Activated naive CD8-positive, alpha-beta T cell treated with anti-CD3 and anti-CD28 coated beads, Interleukin-2, amount 50 U/mL, for 24 hours (primary cell): ENCODE measurements around the gene PIAS4.
A peak's percentile ranks its signal among the peaks of the same experiment; 100 is the strongest.

Source experiments
- ATAC-seq: fragments of 150-1000 bp; cut with Tn5 transposase; one replicate; pipeline ENCODE4 v1.10.0; 2021
- DNase-seq: peaks from one replicate; pipeline ENCODE4 v3.0.0; 2021
- H3K27ac Mint-ChIP-seq: one replicate; pipeline ENCODE4 v1.8.0; 2021; ENCODE audit warnings: mild to moderate bottlenecking, mixed read lengths
- H3K27me3 Mint-ChIP-seq: one replicate; pipeline ENCODE4 v1.8.0; 2021; ENCODE audit warnings: mixed read lengths
- H3K36me3 Mint-ChIP-seq: one replicate; pipeline ENCODE4 v1.8.0; 2021; ENCODE audit warnings: low read depth, mixed read lengths
- H3K4me1 Mint-ChIP-seq: one replicate; pipeline ENCODE4 v1.8.0; 2021; ENCODE audit warnings: mixed read lengths
- H3K4me3 Mint-ChIP-seq: one replicate; pipeline ENCODE4 v1.8.0; 2021; ENCODE audit warnings: mild to moderate bottlenecking, moderate library complexity, mixed read lengths
- H3K9me3 Mint-ChIP-seq: one replicate; pipeline ENCODE4 v1.8.0; 2021; ENCODE audit warnings: mixed read lengths

The PIAS4 gene

DNA sequence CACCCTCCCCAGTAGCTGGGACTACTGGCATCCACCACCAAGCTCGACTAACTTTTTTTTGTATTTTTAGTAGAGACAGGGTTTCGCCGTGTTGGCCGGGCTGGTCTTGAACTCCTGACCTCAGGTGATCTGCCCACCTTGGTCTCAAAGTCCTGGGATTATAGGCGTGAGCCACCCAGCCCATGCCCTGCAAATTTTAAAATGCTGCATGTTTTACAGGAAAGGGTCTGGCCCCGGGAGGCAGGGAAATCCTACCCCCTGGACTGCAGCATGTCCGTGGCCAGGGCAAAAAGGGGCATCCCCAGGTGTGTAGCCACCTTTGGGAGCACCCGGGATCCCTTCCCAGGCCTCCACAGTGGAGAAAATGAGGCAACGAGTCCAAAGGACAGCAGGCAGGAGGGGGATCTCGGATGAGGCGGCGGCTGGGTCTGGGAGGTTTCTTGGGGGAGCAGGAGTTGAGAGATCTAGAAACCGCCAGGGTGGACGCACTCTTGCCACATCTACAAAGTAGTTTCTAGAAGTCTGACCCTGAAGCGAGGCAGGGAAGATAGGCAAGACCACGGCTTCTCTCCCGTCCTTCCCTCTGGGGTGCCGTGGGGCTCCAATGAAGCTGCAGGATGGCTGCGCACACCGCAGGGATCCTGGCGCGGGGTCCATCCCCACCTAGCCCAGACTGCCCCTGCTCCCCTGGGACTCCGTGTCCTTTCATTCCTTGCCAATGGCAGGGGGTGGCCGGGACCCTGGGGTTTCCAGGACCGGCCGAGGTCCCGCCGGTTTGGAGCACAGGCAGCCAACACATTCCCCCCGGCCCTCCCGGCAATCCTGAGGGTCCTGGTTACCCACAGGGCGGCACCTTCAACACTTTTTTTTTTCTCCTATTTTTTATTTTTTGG, 80.5 kb downstream of the PIAS4 start:
- H3K27ac Mint-ChIP-seq = peak overlapping the region; percentile 88
- H3K9me3 Mint-ChIP-seq = no peaks in the 10 kb centered on the region
- DNase-seq = no peak
- peaks cover 3% of the 10 kb centered on the region for H3K36me3 Mint-ChIP-seq
- H3K4me1 Mint-ChIP-seq = peaks cover 57% of the 10 kb centered on the region
- no peaks in the 10 kb centered on the region for H3K27me3 Mint-ChIP-seq
- ATAC-seq = no peak
- no peak overlapping the region for H3K4me3 Mint-ChIP-seq

DNA sequence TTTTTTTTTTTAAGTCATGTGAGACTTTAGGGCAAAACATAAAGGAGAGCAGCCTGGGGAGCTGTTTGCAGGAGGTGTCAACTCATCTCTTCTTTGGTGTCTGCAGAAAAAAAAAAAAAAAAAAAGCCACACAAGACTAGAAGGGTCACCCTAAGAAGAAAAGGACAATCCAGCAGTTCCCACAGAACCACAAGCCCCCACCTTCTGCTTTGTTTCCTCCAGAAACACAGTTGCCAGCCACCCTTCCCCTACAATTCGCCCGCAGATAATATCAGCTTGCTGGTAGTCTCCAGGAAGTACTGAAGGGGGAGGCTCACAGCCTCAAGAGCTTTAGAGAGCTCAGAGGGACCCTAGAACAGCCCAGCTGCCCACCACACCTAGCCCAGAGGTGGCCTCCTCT, 81.4 kb downstream of the PIAS4 start:
- H3K4me3 Mint-ChIP-seq = peak overlapping the region; percentile 70
- peaks cover 10% of the 10 kb centered on the region for H3K36me3 Mint-ChIP-seq
- peak overlapping the region; percentile 88 for H3K27ac Mint-ChIP-seq
- peaks cover 50% of the 10 kb centered on the region for H3K4me1 Mint-ChIP-seq
- H3K27me3 Mint-ChIP-seq = no peaks in the 10 kb centered on the region
- H3K9me3 Mint-ChIP-seq = no peaks in the 10 kb centered on the region
- DNase-seq (peak; percentile 51), ATAC-seq (peak; percentile 72)
